ENCODE measurements around the gene SLC35F3.

SLC35F3 gene

GRCh38 chr1:234111458-234112142 lies 207.1 kb downstream of the SLC35F3 start:
- TF ChIP-seq REST (IDR thresholded peaks at IDR 0.05; ENCODE audit: insufficient read depth in 1 of 2, low read depth in 2 of 2, low read length in 2 of 2) (no peak), SIN3A (IDR thresholded peaks at IDR 0.05; ENCODE audit: borderline replicate concordance, insufficient read depth, low read length) (no peak), TAF1 (IDR thresholded peaks at IDR 0.05; ENCODE audit: borderline replicate concordance, insufficient read depth, low read length) (no peak), FOXP2 (optimal IDR thresholded peaks at IDR 0.05; ENCODE audit: borderline replicate concordance, extremely low read depth, extremely low read length, insufficient read depth) (no peak), POLR2AphosphoS5 (IDR thresholded peaks at IDR 0.05; ENCODE audit: low read depth, low read length) (no peak)

GRCh38 chr1:234114648-234115307 lies 210.3 kb downstream of the SLC35F3 start:
- TF ChIP-seq FOXP2 (optimal IDR thresholded peaks at IDR 0.05; ENCODE audit: borderline replicate concordance, extremely low read depth, extremely low read length, insufficient read depth) (no peak), TAF1 (IDR thresholded peaks at IDR 0.05; ENCODE audit: borderline replicate concordance, insufficient read depth, low read length) (no peak), SIN3A (IDR thresholded peaks at IDR 0.05; ENCODE audit: borderline replicate concordance, insufficient read depth, low read length) (no peak)

GRCh38 chr1:234118911-234119310 lies 214.4 kb downstream of the SLC35F3 start:
- TF ChIP-seq TAF1 (IDR thresholded peaks at IDR 0.05; ENCODE audit: borderline replicate concordance, insufficient read depth, low read length) (no peak), REST (IDR thresholded peaks at IDR 0.05; ENCODE audit: insufficient read depth in 1 of 2, low read depth in 2 of 2, low read length in 2 of 2) (no peak), FOXP2 (optimal IDR thresholded peaks at IDR 0.05; ENCODE audit: borderline replicate concordance, extremely low read depth, extremely low read length, insufficient read depth) (no peak), POLR2AphosphoS5 (IDR thresholded peaks at IDR 0.05; ENCODE audit: low read depth, low read length) (no peak), SIN3A (IDR thresholded peaks at IDR 0.05; ENCODE audit: borderline replicate concordance, insufficient read depth, low read length) (no peak)

GRCh38 chr1:234119431-234119830 lies 215.0 kb downstream of the SLC35F3 start:
- TF ChIP-seq REST (IDR thresholded peaks at IDR 0.05; ENCODE audit: insufficient read depth in 1 of 2, low read depth in 2 of 2, low read length in 2 of 2) = no peak
- no peak for TF ChIP-seq TAF1 (IDR thresholded peaks at IDR 0.05; ENCODE audit: borderline replicate concordance, insufficient read depth, low read length)
- TF ChIP-seq FOXP2 (optimal IDR thresholded peaks at IDR 0.05; ENCODE audit: borderline replicate concordance, extremely low read depth, extremely low read length, insufficient read depth) = no peak
- TF ChIP-seq POLR2AphosphoS5 (IDR thresholded peaks at IDR 0.05; ENCODE audit: low read depth, low read length) = no peak
- TF ChIP-seq SIN3A (IDR thresholded peaks at IDR 0.05; ENCODE audit: borderline replicate concordance, insufficient read depth, low read length) = no peak

- TF ChIP-seq REST (IDR thresholded peaks at IDR 0.05; ENCODE audit: insufficient read depth in 1 of 2, low read depth in 2 of 2, low read length in 2 of 2) (no peak), POLR2AphosphoS5 (IDR thresholded peaks at IDR 0.05; ENCODE audit: low read depth, low read length) (no peak), FOXP2 (optimal IDR thresholded peaks at IDR 0.05; ENCODE audit: borderline replicate concordance, extremely low read depth, extremely low read length, insufficient read depth) (no peak), SIN3A (IDR thresholded peaks at IDR 0.05; ENCODE audit: borderline replicate concordance, insufficient read depth, low read length) (no peak), TAF1 (IDR thresholded peaks at IDR 0.05; ENCODE audit: borderline replicate concordance, insufficient read depth, low read length) (no peak)
Measured at GRCh38 chr1:234120327-234120944, 216.0 kb downstream of the SLC35F3 start.

All from PFSK-1 (cell line).